Subcutaneous adipose tissue (tissue), 4 donors: ENCODE data around the gene RAD51B. TPM values are rescaled to one million over a fixed set of nuclear protein-coding genes. Genes with fewer than 3 reads are reported as not detected.

Source experiments
- total RNA-seq, 4 donors: library from RNA; depleted of rRNA; stranded (reverse); fragments of >200 nt; gene quantifications; one replicate each; pipeline ENCODE4 v1.1.0, GENCODE V29; 2016
- TF ChIP-seq, protein P1 (sequence below): fragments of 450-650 bp; IDR thresholded peaks from one replicate; pipeline ENCODE4 v1.5.1; 2016; ENCODE audit warnings: low read depth, mild to moderate bottlenecking, control low read depth, antibody characterized with exemption, moderate library complexity

The RAD51B gene
- total RNA-seq, 4 donors from 2014 or later, result 9.7 to 24.1 (median 16.7) TPM

DNA sequence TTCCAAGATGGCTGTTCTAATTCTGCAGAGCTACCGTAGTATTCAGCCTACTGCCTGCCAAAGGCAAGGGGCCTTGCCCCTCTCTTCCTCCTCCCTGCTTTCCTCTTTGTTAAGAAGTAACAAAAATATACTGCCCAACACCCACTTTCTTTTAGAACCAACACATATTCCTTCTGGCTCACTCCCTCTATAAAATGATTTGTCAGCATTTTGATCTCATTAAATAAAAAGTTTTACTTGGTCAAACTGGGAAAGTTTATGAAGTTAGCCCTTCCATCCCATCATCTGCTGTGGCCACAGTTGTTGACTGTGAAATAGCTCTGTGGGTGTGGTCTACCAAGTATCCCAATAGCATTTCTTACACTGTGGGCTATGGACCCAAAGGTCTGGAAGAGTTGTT lies 500.9 kb downstream of the RAD51B start:
- TF ChIP-seq, protein P1, sequence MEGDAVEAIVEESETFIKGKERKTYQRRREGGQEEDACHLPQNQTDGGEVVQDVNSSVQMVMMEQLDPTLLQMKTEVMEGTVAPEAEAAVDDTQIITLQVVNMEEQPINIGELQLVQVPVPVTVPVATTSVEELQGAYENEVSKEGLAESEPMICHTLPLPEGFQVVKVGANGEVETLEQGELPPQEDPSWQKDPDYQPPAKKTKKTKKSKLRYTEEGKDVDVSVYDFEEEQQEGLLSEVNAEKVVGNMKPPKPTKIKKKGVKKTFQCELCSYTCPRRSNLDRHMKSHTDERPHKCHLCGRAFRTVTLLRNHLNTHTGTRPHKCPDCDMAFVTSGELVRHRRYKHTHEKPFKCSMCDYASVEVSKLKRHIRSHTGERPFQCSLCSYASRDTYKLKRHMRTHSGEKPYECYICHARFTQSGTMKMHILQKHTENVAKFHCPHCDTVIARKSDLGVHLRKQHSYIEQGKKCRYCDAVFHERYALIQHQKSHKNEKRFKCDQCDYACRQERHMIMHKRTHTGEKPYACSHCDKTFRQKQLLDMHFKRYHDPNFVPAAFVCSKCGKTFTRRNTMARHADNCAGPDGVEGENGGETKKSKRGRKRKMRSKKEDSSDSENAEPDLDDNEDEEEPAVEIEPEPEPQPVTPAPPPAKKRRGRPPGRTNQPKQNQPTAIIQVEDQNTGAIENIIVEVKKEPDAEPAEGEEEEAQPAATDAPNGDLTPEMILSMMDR, result no peak

DNA sequence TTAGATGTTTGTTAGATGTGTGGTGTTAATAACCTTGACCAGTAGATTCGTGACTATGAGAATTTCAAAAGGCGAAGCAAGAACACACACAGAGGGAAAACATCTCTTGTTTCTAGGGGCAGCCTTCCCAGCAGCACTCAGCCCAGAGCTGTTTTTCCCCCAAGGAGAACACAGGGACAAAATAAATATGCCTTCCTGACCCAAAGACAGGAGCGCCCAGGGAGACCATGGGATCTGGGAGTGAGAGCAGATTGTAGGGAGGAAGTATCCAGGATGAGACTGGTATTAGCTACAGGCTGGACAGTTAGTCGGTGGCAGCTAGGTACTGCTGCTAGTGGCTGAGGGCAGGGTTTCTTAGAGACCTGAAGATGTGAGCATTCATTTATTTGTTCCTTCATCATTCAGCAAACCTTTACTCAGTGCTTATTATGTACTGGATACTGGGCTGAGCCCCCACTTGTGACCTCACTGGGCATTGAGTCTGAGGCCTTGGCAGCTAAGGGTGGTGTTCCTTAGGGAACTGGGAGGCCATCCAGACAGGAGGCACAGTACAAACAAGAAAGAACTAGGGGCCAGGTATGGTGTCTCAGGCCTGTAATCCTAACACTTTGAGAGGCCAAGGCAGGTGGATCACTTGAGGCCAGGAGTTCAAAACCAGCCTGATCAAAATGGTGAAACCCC lies 503.5 kb downstream of the RAD51B start:
- TF ChIP-seq, protein P1, result no peak

DNA sequence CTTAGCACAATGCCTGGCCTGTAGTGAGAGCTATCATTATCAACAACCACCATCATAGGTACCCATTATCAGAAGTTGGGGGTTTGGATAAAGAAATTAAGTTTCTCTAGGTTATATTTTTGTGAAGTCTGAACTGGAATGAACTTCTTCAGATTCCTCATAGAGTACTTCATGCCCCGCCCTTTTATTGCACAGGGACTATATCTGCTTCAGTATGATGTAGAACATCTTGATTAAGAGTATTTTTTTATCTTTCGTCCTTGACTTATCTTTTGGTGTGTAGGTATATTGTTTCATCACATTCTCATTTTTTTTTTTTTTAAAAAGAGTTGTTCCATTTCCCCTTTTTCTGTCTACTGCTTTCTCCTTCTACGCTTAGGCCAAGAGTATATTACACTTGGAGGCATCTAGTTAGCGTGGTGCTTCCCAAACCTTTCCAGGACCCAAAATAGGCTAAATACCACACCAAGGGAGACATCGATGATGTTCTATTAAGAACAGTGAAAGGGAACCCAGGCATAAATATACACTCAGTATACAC lies 505.8 kb downstream of the RAD51B start:
- TF ChIP-seq, protein P1, result no peak

DNA sequence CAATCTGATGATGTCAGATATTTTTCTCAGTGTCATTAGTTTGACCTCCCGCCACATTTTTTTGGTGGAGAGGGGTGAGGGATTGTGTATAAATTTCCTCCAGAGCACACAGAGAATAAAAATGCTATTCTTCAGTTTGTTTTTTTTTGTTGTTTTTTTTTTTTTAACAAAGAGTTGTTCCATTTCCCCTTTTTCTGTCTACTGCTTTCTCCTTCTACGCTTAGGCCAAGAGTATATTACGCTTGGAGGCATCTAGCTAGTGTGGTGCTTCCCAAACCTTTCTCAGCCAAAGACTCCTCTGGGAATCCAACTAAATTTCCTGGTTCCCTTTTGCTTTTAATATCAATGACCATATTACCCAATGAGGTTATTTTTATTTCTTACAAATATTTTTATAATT lies 507.7 kb downstream of the RAD51B start:
- TF ChIP-seq, protein P1, result no peak

DNA sequence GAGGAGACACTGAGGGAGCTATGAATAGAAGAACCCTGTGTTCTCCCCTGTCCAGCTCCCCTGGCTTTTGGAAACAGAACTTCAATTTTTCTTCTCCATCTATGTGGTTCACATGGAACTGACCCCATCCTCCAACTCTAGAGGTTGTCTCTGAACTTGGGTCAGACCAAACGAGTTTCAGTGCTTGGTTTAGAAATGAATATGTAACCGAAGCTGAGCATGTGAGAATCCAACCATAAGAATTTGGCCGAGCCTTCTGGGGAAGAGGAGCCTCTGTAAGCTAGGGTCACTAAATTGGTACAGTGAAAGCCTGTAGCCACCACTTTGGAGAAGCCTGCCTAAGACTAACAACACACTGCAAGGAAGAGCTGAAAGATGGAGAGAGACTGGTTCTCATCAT lies 508.9 kb downstream of the RAD51B start:
- TF ChIP-seq, protein P1, result no peak

DNA sequence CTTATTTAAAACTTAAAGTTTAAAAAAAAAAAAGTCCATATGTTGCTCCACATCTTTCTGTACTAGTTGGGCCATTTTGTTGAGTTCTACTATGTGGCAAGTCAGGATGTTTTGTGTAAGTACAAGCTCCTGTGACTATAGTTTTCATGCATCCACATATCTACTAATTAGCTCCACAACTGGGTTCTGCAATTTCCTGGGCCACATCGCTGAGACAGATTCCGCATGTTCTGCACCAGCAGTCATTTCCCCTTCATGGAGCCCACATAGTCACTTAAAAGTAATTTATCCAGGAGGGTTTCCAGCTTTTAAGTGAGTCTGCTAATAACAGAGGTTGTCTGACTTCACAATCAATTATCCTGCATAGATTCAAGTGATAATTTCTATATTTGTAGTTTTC lies 511.8 kb downstream of the RAD51B start:
- TF ChIP-seq, protein P1, result no peak

DNA sequence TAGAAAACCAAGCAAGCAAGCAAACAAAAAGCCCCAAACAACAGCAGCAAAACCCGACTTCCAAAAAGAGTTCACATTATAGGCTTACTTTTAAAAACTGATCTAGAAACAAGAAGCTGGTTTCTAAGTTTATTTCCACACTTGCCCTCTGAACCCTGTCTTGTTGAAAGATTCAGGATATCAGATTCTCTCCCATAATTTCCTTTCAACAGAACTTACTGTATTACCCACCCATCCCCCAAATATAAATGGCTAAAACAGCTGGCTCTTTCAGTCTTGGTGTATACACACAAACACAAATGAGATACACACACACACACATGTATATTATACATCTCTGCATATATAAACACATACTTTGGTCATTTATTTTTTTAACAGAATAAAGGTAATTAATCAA lies 512.4 kb downstream of the RAD51B start:
- TF ChIP-seq, protein P1, result no peak
